Ishikawa (cell line): ENCODE measurements around the gene RASA3.

Source experiments
- CEBPB ChIP-seq: IDR thresholded peaks from 2 replicates; pipeline ENCODE4 v1.6.1; 2012
- CREB1 ChIP-seq: IDR thresholded peaks from 2 replicates; pipeline ENCODE4 v1.6.1; 2012; ENCODE audit warnings: low read depth
- EGR1 ChIP-seq: IDR thresholded peaks from 2 replicates; pipeline ENCODE4 v1.6.1; 2012
- EP300 ChIP-seq: IDR thresholded peaks from 2 replicates; pipeline ENCODE4 v1.6.1; 2012; ENCODE audit warnings: borderline replicate concordance
- FOXM1 ChIP-seq: IDR thresholded peaks from 2 replicates; pipeline ENCODE4 v1.6.1; 2012; ENCODE audit warnings: low read depth, borderline replicate concordance
- NFIC ChIP-seq: IDR thresholded peaks from 2 replicates; pipeline ENCODE4 v1.6.1; 2012
- RAD21 ChIP-seq: IDR thresholded peaks from 2 replicates; pipeline ENCODE4 v1.6.1; 2012; ENCODE audit warnings: low read depth
- TAF1 ChIP-seq: IDR thresholded peaks from 2 replicates; pipeline ENCODE4 v1.6.1; 2012; ENCODE audit warnings: low read depth, mild to moderate bottlenecking
- TCF12 ChIP-seq: IDR thresholded peaks from 2 replicates; pipeline ENCODE4 v1.6.1; 2012; ENCODE audit warnings: low read depth
- TEAD4 ChIP-seq: IDR thresholded peaks from 2 replicates; pipeline ENCODE4 v1.6.1; 2012
- YY1 ChIP-seq: IDR thresholded peaks from 2 replicates; pipeline ENCODE4 v1.6.1; 2012; ENCODE audit warnings: low read depth
- ZBTB7A ChIP-seq: IDR thresholded peaks from 2 replicates; pipeline ENCODE4 v1.6.1; 2012; ENCODE audit warnings: low read depth
- TF ChIP-seq, protein P1 (sequence below): IDR thresholded peaks from 2 replicates; pipeline ENCODE4 v1.6.1; 2012; ENCODE audit warnings: low read depth, mild to moderate bottlenecking
- TF ChIP-seq, protein P2 (sequence below): IDR thresholded peaks from 2 replicates; pipeline ENCODE4 v1.6.1; 2012
- TF ChIP-seq, protein P3 (sequence below): IDR thresholded peaks from 2 replicates; pipeline ENCODE4 v1.6.1; 2012

Gene RASA3

DNA sequence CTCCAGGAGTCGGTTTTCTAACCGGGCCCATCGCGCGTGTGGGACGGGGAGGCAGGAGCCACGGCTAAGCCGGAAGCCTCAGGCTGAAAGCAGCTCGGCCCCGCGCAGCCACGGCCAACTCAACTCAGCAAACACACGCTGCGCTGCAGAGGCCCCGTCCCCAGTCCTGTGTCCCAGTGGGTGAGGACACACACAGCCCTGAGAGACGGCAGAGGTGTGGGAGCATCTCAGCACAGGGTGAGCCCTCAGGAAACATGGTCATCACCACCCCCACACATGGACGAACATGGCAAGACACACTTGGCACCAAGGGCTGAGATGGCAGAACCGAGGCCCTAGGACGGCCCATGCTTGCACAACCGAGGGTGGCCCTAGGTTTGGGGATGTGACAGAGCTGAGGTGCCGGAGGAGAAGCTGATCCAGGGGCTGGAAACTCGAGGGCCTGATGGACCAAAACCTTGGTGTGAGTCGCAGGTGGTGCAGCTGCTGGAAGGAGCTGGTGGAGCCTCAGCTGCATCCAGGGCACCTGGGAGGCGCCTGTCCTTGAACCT is 129.6 kb downstream of the RASA3 start:
- TF ChIP-seq, protein P1, sequence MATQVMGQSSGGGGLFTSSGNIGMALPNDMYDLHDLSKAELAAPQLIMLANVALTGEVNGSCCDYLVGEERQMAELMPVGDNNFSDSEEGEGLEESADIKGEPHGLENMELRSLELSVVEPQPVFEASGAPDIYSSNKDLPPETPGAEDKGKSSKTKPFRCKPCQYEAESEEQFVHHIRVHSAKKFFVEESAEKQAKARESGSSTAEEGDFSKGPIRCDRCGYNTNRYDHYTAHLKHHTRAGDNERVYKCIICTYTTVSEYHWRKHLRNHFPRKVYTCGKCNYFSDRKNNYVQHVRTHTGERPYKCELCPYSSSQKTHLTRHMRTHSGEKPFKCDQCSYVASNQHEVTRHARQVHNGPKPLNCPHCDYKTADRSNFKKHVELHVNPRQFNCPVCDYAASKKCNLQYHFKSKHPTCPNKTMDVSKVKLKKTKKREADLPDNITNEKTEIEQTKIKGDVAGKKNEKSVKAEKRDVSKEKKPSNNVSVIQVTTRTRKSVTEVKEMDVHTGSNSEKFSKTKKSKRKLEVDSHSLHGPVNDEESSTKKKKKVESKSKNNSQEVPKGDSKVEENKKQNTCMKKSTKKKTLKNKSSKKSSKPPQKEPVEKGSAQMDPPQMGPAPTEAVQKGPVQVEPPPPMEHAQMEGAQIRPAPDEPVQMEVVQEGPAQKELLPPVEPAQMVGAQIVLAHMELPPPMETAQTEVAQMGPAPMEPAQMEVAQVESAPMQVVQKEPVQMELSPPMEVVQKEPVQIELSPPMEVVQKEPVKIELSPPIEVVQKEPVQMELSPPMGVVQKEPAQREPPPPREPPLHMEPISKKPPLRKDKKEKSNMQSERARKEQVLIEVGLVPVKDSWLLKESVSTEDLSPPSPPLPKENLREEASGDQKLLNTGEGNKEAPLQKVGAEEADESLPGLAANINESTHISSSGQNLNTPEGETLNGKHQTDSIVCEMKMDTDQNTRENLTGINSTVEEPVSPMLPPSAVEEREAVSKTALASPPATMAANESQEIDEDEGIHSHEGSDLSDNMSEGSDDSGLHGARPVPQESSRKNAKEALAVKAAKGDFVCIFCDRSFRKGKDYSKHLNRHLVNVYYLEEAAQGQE, result no peak
- no peak for TF ChIP-seq ZBTB7A
- TF ChIP-seq RAD21, result no peak
- TF ChIP-seq CEBPB, result no peak
- TF ChIP-seq, protein P2, sequence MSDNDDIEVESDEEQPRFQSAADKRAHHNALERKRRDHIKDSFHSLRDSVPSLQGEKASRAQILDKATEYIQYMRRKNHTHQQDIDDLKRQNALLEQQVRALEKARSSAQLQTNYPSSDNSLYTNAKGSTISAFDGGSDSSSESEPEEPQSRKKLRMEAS, result no peak
- no peak for TF ChIP-seq EGR1
- TF ChIP-seq YY1, result no peak
- no peak for TF ChIP-seq NFIC
- no peak for TF ChIP-seq TCF12
- TF ChIP-seq TAF1, result no peak
- TF ChIP-seq CREB1, result no peak
- TF ChIP-seq, protein P3, sequence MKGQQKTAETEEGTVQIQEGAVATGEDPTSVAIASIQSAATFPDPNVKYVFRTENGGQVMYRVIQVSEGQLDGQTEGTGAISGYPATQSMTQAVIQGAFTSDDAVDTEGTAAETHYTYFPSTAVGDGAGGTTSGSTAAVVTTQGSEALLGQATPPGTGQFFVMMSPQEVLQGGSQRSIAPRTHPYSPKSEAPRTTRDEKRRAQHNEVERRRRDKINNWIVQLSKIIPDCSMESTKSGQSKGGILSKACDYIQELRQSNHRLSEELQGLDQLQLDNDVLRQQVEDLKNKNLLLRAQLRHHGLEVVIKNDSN, result no peak
- TF ChIP-seq TEAD4, result no peak
- TF ChIP-seq FOXM1, result no peak
- TF ChIP-seq EP300, result no peak

DNA sequence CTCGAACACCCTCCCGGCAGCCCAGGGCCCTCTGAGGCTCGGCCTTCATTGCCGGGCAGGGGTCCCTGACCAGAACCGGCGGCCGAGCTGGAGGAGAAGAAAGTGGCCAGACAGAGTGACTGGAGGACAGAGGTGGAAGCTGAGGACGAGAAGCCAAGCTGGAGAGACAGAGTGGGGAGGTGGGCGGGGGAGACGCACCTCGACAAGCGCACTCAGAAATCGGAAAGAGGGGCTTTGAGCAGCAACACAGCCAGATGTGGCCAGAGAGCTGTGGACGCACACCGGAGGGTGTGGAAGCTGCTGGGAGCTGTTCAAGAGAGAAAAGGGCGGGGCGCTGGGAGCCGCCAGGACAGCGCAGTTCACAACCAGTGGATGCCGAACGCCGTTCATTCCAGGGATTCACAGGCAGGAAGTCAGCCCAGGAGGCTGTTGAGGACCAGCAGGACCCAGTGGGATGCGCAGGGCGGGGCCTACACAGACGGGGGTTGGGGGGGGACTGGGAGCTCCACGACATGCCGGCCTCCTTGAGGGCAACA is 130.3 kb downstream of the RASA3 start:
- TF ChIP-seq ZBTB7A (no peak), NFIC (no peak), TEAD4 (no peak), RAD21 (no peak), TAF1 (no peak), CREB1 (no peak), EGR1 (no peak), TCF12 (no peak), EP300 (no peak), YY1 (no peak), FOXM1 (no peak), CEBPB (no peak)
- TF ChIP-seq, protein P2, result no peak
- TF ChIP-seq, protein P1, result no peak
- TF ChIP-seq, protein P3, result no peak

DNA sequence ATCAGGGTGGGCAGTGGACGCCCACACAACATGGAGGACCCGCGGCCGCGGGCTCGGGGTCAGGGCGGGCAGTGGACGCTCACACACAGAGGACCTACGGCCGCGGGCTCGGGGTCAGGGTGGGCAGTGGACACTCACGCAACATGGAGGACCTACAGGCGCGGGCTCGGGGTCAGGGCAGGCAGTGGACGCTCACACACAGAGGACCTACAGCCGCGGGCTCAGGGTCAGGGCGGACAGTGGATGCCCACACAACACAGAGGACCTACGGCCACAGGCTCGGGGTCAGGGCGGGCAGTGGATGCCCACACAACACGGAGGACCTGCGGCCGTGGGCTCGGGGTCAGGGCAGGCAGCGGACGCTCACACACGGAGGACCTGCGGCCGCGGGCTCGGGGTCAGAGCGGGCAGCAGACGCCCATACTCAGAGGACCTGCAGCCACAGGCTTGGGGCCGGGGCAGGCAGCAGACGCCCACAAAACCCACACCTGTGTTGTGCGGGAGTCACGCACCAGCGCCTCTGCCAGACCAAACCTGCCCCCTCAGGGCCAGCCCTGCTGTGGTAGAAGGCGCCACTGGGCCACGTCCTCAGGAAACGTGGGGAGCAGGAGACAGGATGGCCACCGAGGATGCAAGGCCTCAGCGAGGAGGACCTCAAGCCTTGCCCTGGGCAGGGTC is 131.0 kb downstream of the RASA3 start:
- TF ChIP-seq TAF1 (no peak), ZBTB7A (no peak), CREB1 (no peak)
- TF ChIP-seq, protein P1, result no peak

DNA sequence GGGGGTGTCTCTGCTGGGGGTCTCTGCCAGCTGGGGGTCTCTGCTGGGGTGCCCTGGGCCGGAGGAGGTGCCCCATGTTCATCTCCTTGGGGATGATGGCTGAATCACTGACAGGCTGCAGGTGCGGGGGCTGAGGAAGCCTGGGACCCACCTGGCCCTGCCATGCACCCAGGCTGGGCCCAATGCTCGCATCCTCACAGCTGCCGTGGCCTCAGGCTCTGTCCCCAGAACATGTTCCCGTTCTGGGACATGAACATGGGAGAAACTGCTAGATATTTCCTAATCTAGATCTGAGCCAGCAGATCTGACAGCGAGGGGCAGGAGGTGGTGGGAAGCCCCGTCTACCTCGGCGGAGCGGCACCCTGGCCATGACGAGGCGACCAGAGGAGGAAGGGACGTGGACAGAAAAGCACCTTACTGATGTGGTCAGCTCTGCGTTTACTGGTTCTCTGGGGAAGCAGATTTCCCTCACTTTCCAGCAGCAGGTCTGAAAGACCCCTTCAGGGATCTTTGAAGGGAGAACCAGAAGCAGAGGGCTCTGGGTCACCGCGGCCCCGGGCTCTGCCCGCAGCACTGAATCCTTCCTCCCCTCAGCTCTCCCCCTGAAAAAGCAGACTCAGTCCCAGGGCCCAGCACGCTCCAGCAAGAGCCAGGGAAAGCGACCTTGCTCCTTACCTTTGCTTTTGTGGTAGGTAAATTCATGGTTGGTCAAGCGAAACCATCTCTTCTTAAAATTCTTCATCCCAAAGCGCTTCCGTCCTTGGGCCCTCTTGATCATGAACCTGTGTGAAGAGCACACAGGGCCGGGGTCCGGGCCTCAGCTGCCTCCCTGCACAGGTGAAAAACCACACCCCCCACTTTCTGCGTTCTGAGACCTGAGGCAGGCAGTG is 132.0 kb downstream of the RASA3 start:
- TF ChIP-seq TEAD4 (no peak), ZBTB7A (no peak), TCF12 (no peak), FOXM1 (no peak), YY1 (no peak)
- TF ChIP-seq, protein P1, result no peak
